GM23338 (cell line): Measurements from ENCODE around the gene NR1D1. TPM values are rescaled to one million over a fixed set of nuclear protein-coding genes. Genes with fewer than 3 reads are reported as not detected.
A peak's percentile ranks its signal among the peaks of the same experiment; 100 is the strongest.

Experiments
- ATAC-seq: fragments of 200-7000 bp; cut with Tn5 transposase; 3 replicates; pipeline ENCODE4 v1.9.1; 2020
- DNase-seq: peaks from one replicate; pipeline ENCODE4 v3.0.0-alpha.2; 2015; ENCODE audit warnings: low spot score
- H2AFZ ChIP-seq: fragments of 200-600 bp; sonication (generic); 2 replicates; pipeline ENCODE4 v1.8.0; 2016; ENCODE audit warnings: antibody characterized with exemption, mild to moderate bottlenecking, moderate library complexity
- H3F3A ChIP-seq: fragments of 200-600 bp; sonication (generic); replicated peaks from 2 replicates; pipeline ENCODE4 v1.8.0; 2017; ENCODE audit warnings: antibody characterized with exemption, mixed run types, low read depth
- H3K27ac ChIP-seq: fragments of 200-600 bp; sonication (generic); 2 replicates; pipeline ENCODE4 v1.6.1; 2016; ENCODE audit warnings: low read depth
- H3K27me3 ChIP-seq: fragments of 200-600 bp; sonication (generic); 2 replicates; pipeline ENCODE4 v1.8.0; 2016; ENCODE audit warnings: mild to moderate bottlenecking, mixed run types, moderate library complexity; ENCODE audit not compliant: insufficient read depth
- H3K36me3 ChIP-seq: fragments of 200-600 bp; sonication (generic); 2 replicates; pipeline ENCODE4 v1.8.0; 2016; ENCODE audit warnings: mild to moderate bottlenecking; ENCODE audit not compliant: insufficient read depth
- H3K4me1 ChIP-seq: fragments of 200-600 bp; sonication (generic); 2 replicates; pipeline ENCODE4 v1.8.0; 2016; ENCODE audit warnings: mild to moderate bottlenecking, moderate library complexity; ENCODE audit not compliant: insufficient read depth
- H3K4me2 ChIP-seq: fragments of 200-600 bp; sonication (generic); 2 replicates; pipeline ENCODE4 v1.7.1; 2017; ENCODE audit warnings: mixed run types
- H3K4me3 ChIP-seq: fragments of 200-600 bp; sonication (generic); 2 replicates; pipeline ENCODE4 v1.6.1; 2016; ENCODE audit warnings: mixed run types
- H3K79me2 ChIP-seq: fragments of 200-600 bp; sonication (generic); replicated peaks from 2 replicates; pipeline ENCODE4 v1.8.0; 2017; ENCODE audit warnings: mild to moderate bottlenecking; ENCODE audit not compliant: insufficient read depth
- H3K9me2 ChIP-seq: fragments of 200-600 bp; sonication (generic); 2 replicates; pipeline ENCODE4 v1.8.0; 2017; ENCODE audit not compliant: insufficient read depth
- H4K20me1 ChIP-seq: fragments of 200-600 bp; sonication (generic); replicated peaks from 2 replicates; pipeline ENCODE4 v1.8.0; 2017; ENCODE audit warnings: mild to moderate bottlenecking; ENCODE audit not compliant: insufficient read depth
- H3K27ac Mint-ChIP-seq: 2 replicates; pipeline ENCODE4 v1.8.0; 2020; ENCODE audit warnings: inconsistent platforms, mild to moderate bottlenecking, moderate library complexity, mixed read lengths
- H3K27me3 Mint-ChIP-seq: 3 replicates; pipeline ENCODE4 v1.8.0; 2022; ENCODE audit warnings: low read depth, mild to moderate bottlenecking, moderate library complexity, mixed read lengths, inconsistent platforms; ENCODE audit not compliant: insufficient read depth, poor library complexity
- H3K36me3 Mint-ChIP-seq: 3 replicates; pipeline ENCODE4 v1.8.0; 2021; ENCODE audit warnings: low read depth, mild to moderate bottlenecking, inconsistent platforms, moderate library complexity, mixed read lengths
- H3K4me1 Mint-ChIP-seq: 3 replicates; pipeline ENCODE4 v1.8.0; 2020; ENCODE audit warnings: mild to moderate bottlenecking, inconsistent platforms, mixed read lengths
- H3K4me3 Mint-ChIP-seq: 3 replicates; pipeline ENCODE4 v1.8.0; 2021; ENCODE audit warnings: moderate library complexity, mild to moderate bottlenecking, inconsistent platforms, mixed read lengths
- H3K9me3 Mint-ChIP-seq: 3 replicates; pipeline ENCODE4 v1.8.0; 2020; ENCODE audit warnings: moderate library complexity, mild to moderate bottlenecking, inconsistent platforms, mixed read lengths
- CREB1 ChIP-seq: fragments of 250-450 bp; sonication (Bioruptor Pico); IDR thresholded peaks from 2 replicates; pipeline ENCODE4 v1.5.0; 2020; ENCODE audit warnings: low read depth, mild to moderate bottlenecking, moderate library complexity
- CTCF ChIP-seq, 2 experiments: fragments of 200-600 bp in 1 of 2; sonication (generic) in 1 of 2; conservative IDR thresholded peaks; 2 replicates each; pipeline versions ENCODE4 v1.5.1 to v1.6.1; 2016 to 2017; ENCODE audit warnings: antibody characterized with exemption in 2 of 2, low read depth in 2 of 2, mild to moderate bottlenecking in 2 of 2, moderate library complexity in 1 of 2
- ETS1 ChIP-seq: IDR thresholded peaks from 2 replicates; pipeline ENCODE4 v1.6.1; 2016; ENCODE audit warnings: antibody characterized with exemption
- POLR2AphosphoS5 ChIP-seq: IDR thresholded peaks from 2 replicates; pipeline ENCODE4 v1.6.1; 2016; ENCODE audit warnings: antibody characterized with exemption, low read depth
- ZNF462 ChIP-seq: fragments of 250-450 bp; sonication (Bioruptor Pico); IDR thresholded peaks from 2 replicates; pipeline ENCODE4 v1.5.0; 2020; ENCODE audit warnings: mild to moderate bottlenecking, moderate library complexity
- polyA plus RNA-seq: library from polyadenylated mRNA; unstranded; fragments of >200 nt; fragmentation: Nextera tagmentation; extraction: Ambion mirVana; gene quantifications from 2 replicates; pipeline ENCODE4 v1.2.1, GENCODE V29; 2016
- total RNA-seq: library from RNA; depleted of rRNA; stranded (reverse); fragments of >200 nt; shearing (Covaris generic); gene quantifications from 2 replicates; pipeline ENCODE4 v1.2.3, GENCODE V29; 2014

NR1D1 gene
- total and polyA plus RNA-seq, 2 experiments from 2014 or later = 3.3 to 4.2 TPM

DNA sequence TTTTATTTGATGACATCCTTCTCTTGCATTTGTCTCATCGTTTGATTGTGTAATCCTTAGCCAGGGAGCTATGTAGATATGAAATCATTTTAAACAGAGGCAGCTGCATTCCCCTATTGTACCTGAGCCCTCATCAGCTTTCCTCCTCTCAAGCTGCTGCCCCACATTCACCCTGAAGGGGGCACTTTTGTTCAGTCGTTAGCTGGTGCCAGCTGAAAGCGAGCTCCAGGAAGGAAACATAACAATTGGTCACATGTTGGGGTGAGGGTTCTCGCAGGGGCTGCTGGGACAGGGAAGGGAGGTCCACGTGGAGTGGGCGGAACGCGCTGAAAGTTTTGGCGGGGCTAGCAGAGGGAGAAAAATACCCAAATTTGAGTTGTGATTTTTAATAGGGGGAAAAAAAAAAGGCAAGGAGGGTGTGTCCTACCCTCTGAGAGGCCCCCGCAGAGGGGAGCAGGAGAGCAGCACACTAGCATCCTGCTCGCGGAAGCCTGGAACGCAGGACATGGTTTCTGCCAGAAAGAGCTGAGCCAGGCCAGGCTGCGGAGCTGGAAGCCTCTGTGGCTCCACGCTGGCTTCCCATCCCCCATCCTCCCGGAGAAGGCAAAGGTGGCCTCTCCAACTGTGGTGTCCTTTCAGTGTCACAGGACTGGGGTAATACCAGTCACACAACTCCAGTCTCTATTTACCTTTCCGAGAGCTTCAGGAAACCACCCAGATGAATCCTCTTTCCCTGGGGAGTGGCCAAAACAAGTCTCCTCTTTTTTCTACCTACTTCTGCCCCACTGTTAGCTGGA, 12.9 kb upstream of the NR1D1 start:
- peaks cover 66% of the 10 kb centered on the region for H3K4me1 Mint-ChIP-seq
- peak overlapping the region; percentile 16 for H3K4me3 ChIP-seq
- DNase-seq (peak; percentile 97), ATAC-seq (peak; percentile 43)
- H3K4me3 Mint-ChIP-seq = peak overlapping the region; percentile 68
- no peaks in the 10 kb centered on the region for H3K9me3 Mint-ChIP-seq
- TF ChIP-seq ZNF462 (CRISPR knock-in tag) (no peak), POLR2AphosphoS5 (peak; percentile 57; the same call in 1 of the 2 replicates), CTCF (conservative IDR thresholded peaks at IDR 0.05; ENCODE audit: low read depth in 2 of 2) (peak; percentile 89 to 93), ETS1 (no peak), CREB1 (CRISPR knock-in tag) (peak; percentile 61)
- no peak overlapping the region for H2AFZ ChIP-seq
- peak overlapping the region; percentile 96 for H3K27ac ChIP-seq
- no peaks in the 10 kb centered on the region for H3K9me2 ChIP-seq
- peaks cover 8% of the 10 kb centered on the region; the same call in 2 of the 3 replicates for H3K36me3 Mint-ChIP-seq
- H3K4me1 ChIP-seq = peaks cover 59% of the 10 kb centered on the region
- no peaks in the 10 kb centered on the region for H3K27me3 ChIP-seq
- H3K79me2 ChIP-seq = no peaks in the 10 kb centered on the region
- H3K36me3 ChIP-seq = no peaks in the 10 kb centered on the region
- no peaks in the 10 kb centered on the region for H4K20me1 ChIP-seq
- H3K4me2 ChIP-seq = peak overlapping the region; percentile 44
- peak overlapping the region; percentile 98 for H3K27ac Mint-ChIP-seq
- peaks cover 17% of the 10 kb centered on the region; the same call in 1 of the 2 replicates for H3F3A ChIP-seq
- peaks cover 12% of the 10 kb centered on the region for H3K27me3 Mint-ChIP-seq
